ENCODE results near the gene ZNF358.

Gene ZNF358

DNA sequence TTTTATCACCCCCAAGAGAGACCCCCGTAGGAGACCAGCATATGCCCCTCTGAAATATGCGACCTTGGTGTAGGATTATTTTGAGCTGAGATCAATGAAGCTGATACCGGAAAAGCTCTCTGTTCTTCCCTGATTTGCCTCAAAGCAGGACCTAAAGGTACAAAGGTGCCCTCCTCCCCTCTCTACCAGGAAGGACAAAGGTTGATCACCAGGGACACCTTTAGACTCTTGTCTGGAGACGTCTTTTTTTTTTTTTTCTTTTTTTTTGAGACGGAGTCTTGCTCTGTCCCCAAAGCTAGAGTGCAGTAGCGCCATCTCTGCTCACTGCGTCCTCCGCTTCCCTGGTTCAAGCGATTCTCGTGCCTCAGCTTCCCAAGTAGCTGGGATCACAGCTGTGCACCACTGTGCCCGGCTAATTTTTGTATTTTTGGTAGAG lies 26.3 kb upstream of the ZNF358 start:
- DNase-seq (ENCODE audit: low spot score) = no peak

DNA sequence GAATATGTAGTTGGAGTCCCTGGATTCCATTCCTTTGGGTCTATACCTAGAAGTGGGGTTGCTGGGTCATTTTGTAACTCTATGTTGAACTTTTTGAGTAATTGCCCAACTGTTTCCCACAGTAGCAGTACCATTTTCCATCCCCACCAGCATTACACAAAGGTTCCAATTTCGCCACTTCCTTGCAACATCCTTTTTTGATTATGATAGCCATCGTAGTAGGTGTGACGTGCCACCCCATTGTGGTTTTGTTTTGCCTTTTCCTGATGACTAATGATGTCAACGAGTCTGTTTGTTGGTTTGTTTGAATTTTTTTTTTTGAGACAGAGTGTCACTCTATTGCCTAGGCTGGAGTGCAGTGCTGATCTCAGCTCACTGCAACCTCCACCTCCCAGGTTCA lies 23.8 kb upstream of the ZNF358 start:
- no peak for DNase-seq (ENCODE audit: low spot score)

DNA sequence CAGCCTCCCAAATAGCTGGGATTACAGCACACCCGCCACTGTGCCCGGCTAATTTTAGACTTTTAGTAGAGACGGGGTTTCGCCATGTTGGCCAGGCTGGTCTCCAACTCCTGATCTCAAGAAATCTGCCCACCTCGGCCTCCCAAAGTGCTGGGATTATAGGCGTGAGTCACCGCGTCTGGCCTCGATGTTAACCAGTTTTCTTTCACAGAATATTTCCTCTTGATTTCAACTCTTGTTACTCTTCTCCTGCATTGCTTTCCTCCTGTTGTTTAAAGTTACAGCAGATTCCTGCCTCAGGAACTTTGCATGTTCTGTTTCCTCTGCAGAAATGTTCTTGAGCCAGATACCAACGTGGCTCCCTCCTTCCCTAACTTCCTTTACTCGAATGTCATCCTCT lies 23.3 kb upstream of the ZNF358 start:
- DNase-seq (ENCODE audit: low spot score) = no peak

DNA sequence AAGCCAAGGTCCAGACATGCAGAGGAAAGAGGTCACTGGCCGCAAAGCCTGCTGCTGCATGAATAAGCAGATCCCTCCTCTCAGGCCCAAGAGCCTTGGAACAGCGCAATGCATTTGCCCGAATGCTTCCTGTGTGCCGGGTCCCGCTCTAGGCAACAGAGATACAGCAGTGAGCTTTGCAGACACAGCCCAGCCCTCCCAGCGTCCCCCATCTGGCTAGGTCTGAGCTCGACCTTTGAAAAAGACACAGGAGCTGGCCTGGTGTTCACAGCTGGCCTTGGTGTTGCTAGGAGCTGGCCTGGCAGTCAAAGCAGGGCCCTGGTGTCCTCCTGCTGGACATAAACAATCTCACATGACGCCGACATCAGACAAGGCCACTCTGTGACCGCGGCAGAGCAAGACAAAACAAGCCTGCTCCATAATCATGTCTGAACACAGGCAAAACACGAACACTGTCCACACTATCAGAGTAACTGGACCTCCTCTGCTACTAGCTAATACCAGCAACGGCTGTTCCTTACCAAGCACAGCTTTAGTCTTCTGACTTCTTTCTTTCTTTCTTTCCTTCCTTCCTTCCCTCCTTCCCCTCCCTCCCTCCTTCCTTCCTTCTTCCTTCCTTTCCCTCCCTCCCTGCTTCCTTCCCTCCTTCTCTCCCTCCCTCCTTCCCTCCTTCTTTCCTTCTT lies 21.3 kb upstream of the ZNF358 start:
- no peak for DNase-seq (ENCODE audit: low spot score)

DNA sequence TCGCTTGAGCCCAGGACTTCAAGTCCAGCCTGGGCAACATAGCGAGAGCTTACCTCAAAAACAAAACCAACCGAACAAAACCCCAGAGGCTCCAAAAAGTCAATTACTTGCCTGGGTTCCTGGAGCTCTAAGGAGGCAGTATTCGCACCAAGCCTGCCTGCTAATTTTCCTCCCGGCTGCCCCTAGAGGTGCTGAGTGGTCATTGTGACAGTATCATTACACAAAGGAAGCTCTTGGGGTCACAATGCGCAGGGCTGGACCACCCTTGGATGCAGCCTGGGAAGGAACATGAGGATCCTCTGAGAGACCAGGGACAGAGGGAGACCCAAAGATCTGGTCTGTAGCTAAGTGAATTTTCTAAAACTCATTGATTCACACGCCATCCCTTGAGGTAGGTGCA lies 18.6 kb upstream of the ZNF358 start:
- no peak for DNase-seq (ENCODE audit: low spot score)

DNA sequence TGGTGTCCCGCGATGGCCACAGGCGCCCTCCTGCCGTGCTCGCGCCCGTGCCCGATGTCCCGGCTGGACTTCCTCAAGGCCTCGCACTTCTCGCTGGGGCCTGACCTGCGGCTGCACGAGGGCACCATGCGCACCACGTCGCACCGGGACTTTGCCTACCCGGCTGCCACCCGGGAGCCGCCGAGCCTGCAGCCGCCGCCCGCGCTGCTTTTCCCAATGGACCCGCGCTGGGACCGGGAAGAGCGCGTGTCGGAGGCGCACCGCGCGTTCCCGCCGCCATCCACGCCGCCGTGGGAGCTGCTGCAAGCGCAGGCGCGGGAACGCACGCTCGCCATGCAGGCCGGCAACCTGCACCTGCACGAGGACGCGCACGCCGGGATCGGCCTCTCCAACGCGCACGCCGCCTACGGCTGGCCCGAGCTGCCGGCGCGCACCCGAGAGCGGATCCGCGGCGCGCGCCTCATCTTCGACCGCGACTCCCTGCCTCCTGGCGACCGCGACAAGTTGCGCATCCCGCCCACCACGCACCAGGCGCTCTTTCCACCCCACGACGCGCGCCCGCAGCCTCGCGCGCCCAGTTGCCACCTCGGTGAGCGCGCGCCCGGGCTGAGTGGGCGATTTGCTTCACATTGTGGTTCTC lies 15.0 kb upstream of the ZNF358 start:
- DNase-seq (ENCODE audit: low spot score) = no peak

DNA sequence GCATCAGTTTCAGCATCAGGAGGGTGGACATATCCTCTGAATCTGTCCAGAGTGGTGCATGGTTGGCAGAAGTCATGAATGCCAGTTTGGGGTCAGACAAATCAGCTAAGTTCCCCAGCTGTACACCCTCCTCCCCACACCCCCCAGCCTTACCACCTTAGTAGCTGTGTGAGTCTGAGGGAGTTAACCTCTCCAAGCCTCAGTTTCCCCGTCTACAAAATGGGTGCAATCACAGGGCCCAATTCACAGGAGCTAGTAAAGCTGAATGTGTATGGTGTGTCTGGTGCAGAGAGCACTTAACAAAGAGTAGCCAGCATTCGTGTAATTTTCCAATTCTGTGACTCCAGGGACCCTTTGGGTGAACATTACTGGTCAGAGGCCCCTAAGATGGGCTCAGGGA lies 13.4 kb upstream of the ZNF358 start:
- DNase-seq (ENCODE audit: low spot score) = no peak

DNA sequence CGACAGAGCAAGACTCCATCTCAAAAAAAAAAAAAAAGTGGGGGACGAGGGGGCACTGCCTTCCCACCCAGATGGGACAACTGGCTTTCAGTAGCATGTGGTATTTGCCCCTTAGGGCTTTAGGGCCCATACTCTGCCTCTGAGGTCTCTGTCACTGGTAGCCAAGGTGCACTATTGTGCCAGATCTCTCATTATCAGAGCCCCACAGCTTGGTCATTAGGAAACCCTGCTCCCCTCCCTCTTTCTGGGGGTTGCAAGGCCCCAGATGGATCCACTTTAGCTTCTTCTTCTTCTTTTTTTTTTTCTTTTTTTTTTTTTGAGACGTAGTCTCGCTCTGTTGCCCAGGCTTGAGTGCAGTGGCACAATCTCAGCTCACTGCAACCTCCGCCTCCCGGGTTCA lies 11.2 kb upstream of the ZNF358 start:
- no peak for DNase-seq (ENCODE audit: low spot score)

DNA sequence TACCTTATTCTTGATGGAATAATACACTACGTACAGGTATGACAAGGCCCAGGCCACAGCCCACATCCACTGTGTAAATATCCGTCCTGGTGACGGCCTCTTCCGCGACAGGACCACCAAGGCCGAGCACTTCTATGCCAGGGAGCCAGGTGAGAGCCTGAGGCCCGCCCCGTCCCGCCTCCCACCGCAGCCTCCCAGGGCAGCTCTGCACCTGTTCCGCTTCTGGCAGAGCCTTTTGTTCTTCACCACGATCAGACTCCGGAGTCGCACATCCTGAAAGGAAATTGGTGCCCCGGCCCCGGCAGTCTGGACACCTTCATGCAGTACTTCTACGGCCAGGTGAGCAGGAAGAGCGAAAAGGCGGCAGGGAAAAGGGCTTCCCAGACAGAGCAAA lies 10.6 kb upstream of the ZNF358 start:
- no peak for DNase-seq (ENCODE audit: low spot score)

DNA sequence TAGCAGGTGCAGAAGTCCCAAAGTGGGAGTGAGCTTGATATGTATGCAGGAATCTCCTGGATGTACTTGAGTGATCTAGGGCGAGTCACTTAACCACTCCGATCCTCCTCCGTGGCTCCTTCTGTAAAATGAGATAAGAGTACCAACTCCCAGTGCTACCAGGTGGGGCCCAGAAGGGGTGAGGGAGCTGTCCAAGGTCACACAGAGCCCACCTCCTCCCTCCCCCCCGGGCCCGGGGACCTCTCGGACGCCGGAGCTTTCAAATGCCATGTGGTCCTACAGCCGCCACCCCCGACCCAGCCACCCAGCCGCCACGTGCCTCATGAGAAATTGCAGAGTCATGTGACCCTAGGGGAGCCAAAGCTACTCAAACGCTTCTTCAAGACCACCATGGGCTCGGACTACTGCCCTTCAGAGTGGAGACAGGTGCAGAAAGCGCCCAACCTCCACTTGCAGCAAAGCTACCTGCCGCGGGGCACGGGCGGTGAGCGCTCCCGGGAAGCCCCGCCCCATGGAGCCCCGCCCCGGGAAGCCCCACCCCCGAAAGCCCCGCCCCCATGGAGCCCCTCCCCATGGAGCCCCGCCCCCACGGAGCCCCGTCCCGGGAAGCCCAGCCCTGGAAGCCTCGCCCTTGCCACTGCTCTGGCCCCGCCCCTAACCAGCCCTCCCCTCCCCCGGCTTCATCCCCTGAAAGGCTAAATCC lies 10.1 kb upstream of the ZNF358 start:
- DNase-seq (ENCODE audit: low spot score) = no peak

DNA sequence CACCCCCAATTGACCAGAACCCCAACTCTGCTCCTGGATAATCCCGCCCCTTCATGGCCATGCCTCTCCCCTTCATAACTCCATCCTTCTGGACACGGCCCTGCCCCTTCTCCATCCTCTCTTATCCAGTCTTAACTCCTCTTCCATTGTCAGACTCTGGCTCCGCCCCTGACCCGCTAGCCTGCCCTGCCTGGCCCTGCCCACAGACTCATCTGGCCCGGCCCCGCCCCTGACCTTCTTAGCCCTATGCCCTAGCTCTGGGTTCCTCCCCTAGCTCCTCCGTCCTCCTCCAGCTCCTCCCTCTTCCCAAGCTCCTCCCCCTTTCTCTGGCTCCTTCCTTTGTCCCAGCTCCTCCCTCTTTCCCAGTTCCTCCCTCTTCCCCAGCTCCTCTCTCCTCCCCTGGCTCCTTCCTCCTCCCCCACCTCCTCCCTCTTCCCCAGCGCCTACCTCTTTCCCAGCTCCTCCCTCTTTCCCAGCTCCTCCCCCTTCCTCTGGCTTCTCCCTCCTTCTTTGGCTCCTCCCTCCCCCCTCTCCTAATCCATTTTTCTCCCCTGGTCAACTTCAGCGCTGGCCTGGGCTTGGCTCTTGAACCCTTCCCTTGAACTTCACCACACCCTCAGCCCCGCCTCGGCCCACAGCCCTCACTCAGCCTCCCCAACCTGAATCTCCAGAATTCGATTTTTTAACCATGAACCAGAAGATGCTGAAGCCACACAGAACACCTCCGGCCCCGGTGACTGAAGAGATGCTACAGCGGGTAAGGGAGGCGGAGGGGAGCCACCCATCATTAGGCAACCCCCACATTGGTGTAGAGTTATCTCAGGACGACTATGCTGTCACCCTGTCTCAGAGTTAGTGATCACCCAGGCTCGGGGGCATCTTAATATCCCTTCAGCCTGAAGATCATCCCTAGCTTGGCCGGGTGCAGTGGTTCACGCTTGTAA lies 9.2 kb upstream of the ZNF358 start:
- DNase-seq (ENCODE audit: low spot score) = no peak

DNA sequence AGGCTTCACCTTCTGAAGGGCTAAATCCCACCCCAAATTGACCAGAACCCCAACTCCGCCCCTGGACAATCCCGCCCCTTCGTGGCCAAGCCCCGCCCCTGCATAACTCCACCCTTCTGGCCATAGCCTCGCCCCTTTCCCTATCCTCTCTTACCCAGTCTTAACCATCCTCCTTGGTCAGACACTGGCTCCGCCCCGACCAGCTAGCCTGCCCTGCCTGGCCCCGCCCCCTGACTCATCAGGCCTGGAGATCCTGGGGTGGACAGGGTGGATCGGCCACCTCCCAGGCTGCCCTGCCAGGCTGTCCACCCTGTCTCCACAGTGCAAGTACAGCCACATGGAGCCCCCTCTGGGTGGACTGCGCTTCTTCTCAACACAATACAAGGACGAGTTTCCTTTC lies 8.0 kb upstream of the ZNF358 start:
- no peak for DNase-seq (ENCODE audit: low spot score)

DNA sequence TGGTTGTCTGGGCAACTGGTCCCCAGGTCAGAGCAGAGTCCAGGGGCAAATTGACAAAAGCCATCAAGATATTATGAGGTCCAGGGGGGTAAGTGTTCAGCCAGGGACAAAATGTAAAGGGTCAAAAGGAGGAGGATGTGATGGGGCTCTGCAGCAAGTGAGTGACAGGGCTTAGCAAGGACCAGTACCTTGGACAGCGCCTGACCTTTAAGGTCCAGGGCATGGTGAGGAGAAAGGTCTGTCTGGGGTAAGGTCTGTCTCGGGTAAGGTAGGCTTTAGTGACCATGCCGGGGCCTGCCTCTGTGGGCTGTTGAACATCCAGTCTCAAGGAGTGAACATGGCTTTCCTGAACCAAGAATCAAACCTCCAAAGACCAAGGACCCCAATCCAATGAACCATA lies 6.3 kb upstream of the ZNF358 start:
- DNase-seq (ENCODE audit: low spot score) = no peak

DNA sequence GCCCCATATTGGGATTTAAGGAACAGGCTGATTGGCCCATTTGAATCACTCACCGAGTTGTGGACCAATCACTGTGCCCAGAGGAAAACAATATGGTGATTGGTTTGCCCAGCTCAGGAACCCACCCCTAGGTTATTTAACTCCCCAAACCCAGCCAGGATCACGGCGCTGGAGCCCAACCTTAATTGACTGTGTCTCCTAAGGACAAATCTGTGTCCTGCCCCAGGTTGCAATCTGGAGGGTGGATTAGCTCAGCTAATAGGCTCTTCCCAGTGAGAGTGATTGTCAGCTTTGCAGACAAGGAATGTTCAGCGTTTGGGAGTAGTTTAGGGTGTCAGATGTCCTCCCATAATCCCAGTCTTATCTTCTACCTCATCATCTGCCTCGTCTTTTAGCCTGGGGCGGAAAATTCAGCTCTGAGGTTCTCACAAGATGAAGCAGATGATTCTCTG lies 3.5 kb upstream of the ZNF358 start:
- no peak for DNase-seq (ENCODE audit: low spot score)

DNA sequence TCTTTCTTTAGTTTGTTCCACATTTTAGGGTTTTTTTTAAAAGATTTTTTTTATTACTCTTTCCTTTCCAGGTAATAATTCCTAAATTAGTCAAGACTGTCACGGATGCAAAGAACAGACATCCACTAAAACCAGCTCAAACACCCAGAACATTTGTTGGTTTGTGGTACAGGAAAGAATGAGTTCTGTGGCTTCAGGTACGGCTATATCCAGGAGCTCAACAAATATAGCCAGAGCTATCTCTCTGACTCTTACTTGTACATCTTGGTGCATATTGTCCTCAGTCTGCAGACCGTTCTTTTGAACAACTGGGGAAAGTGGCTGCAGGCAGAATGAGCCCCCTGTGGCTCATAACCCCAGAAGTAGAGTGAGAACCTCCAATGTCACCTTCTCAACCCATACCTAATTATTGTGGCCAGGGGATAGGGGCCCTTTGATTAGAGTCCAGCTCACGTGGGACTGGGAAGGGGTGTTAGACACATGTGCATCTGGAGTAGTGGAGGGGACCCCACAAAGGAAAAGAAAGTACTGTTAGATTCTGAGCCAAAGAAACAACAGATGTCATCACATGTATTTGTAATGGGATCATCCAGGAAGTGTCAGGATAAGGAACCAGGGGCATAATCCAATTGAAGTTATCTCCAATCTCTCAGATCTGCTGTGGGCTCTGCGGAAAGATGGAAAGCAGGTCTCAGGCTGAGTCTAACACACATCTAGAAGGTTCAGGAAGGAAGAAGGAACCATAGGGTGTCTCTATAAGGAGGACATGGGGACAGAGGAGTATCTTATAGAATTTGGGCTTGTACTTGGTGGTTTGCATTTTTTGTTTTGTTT lies 1.9 kb upstream of the ZNF358 start:
- DNase-seq (ENCODE audit: low spot score) = no peak

DNA sequence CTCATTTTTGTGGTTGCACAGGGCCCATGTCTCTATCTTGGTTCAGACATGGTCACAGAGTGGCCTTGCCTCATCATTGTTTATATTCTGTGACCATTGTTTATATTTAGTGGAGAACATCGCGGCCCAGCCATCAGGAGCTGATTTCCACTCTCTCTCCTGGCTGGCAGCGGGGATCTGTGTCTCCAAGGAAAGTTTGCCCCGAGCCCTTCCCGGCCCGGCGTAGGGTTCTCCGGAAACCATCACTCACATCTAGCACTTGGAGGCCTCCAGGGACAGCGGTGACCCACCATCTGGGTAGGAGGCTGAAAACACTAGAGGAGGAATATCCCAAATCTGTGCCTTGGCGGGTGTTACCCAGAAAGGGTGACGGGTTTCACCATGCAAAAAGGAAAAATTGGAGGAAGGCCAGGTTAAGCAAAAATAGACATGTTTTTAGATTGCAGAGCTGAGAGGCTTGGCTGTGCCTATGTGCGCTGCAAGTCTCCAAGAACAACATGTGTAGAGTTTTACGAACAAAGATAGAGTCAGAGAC lies 726 bp upstream of the ZNF358 start:
- DNase-seq (ENCODE audit: low spot score) = no peak

DNA sequence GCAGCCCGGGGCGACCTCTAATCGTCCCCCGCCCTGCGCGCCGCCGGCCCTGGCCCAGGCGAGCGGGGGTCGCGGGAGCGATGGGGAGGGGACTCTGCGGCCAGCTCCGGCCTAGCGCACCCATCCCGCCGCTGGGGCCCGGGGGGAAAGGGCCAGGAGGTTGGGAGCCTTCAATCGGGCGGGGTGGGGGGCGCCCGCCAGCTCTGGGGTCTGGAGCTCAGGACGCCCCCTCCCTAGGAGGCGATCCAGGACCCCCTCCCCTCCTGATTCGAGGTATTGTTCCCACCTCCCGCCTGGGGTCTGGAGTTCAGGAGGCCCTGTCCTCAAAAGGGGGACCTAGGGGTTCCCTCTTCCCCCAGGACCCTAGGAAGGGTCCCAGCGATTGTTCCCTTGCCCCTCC lies 430 bp downstream of the ZNF358 start:
- DNase-seq (ENCODE audit: low spot score) = no peak

DNA sequence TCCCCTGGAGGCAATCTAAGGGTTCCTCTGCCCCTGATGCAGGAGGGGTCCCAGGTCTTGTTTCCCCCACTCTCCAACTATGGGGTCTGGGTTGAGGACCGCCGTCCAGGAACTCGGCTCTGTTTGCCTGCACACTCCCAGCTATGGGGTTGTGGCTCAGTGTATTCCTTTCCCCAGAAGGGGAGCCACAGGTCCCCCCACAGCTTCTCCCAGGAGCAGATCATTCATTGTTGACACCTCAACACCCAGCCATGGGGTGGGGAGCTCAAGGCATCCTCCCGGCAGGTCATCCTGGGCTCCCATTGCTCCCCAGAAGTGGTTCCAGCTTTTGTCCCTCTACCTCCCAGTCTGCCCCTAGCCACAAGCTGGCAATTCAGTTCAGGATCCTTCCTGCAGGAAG lies 975 bp downstream of the ZNF358 start:
- DNase-seq (ENCODE audit: low spot score) = no peak

DNA sequence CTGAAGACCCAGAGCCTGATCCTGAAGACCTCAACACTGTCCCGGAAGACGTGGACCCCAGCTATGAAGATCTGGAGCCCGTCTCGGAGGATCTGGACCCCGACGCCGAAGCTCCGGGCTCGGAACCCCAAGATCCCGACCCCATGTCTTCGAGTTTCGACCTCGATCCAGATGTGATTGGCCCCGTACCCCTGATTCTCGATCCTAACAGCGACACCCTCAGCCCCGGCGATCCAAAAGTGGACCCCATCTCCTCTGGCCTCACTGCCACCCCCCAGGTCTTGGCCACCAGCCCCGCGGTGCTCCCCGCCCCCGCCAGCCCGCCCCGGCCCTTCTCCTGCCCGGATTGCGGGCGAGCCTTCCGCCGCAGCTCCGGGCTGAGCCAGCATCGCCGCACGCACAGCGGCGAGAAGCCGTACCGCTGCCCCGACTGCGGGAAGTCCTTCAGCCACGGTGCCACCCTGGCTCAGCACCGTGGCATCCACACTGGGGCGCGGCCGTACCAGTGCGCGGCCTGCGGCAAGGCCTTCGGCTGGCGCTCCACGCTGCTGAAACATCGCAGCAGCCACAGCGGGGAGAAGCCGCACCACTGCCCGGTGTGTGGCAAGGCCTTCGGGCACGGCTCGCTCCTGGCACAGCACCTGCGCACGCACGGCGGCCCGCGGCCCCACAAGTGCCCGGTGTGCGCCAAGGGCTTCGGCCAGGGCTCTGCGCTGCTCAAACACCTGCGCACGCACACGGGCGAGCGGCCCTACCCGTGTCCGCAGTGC lies 3.6 kb downstream of the ZNF358 start:
- no peak for DNase-seq (ENCODE audit: low spot score)

Measured in left forelimb (tissue), 1 donor.